T-helper 2 cell treated with Interferon-gamma antibody and Interleukin-4, amounts not matched to agents 5 μg/mL and 100 μg/mL, for 36 hours (primary cell): ENCODE data around the gene MOB4.
"Not testable (repeated sequence)": the region's sequence is repeated elsewhere in the genome, so short reads cannot be mapped to it uniquely, and the experiment has no call there.

ENCODE experiments used
- DNase-seq: peaks from one replicate; pipeline ENCODE4 v3.0.0; 2021; ENCODE audit warnings: low spot score
- H3K27ac Mint-ChIP-seq: one replicate; pipeline ENCODE4 v1.8.0; 2021; ENCODE audit warnings: mild to moderate bottlenecking, mixed read lengths
- H3K27me3 Mint-ChIP-seq: one replicate; pipeline ENCODE4 v1.8.0; 2021; ENCODE audit warnings: low read depth, mixed read lengths
- H3K36me3 Mint-ChIP-seq: one replicate; pipeline ENCODE4 v1.8.0; 2021; ENCODE audit warnings: low read depth, mixed read lengths
- H3K4me1 Mint-ChIP-seq: one replicate; pipeline ENCODE4 v1.8.0; 2021; ENCODE audit warnings: low read depth, mixed read lengths
- H3K4me3 Mint-ChIP-seq: one replicate; pipeline ENCODE4 v1.8.0; 2022; ENCODE audit warnings: mild to moderate bottlenecking, moderate library complexity, mixed read lengths
- H3K9me3 Mint-ChIP-seq: one replicate; pipeline ENCODE4 v1.8.0; 2021; ENCODE audit warnings: mixed read lengths

The MOB4 gene

GRCh38 chr2:197578294-197578693 lies 62.4 kb downstream of the MOB4 start:
- not testable (repeated sequence) for H3K27ac Mint-ChIP-seq, H3K4me1 Mint-ChIP-seq, H3K4me3 Mint-ChIP-seq, H3K27me3 Mint-ChIP-seq, DNase-seq
- peaks cover 20% of the 10 kb centered on the region for H3K9me3 Mint-ChIP-seq
- peaks cover 11% of the 10 kb centered on the region for H3K36me3 Mint-ChIP-seq

- not testable (repeated sequence) for H3K9me3 Mint-ChIP-seq, DNase-seq, H3K27me3 Mint-ChIP-seq, H3K4me3 Mint-ChIP-seq, H3K36me3 Mint-ChIP-seq, H3K27ac Mint-ChIP-seq, H3K4me1 Mint-ChIP-seq
Observed at GRCh38 chr2:197580166-197580565, 64.3 kb downstream of the MOB4 start.

DNA sequence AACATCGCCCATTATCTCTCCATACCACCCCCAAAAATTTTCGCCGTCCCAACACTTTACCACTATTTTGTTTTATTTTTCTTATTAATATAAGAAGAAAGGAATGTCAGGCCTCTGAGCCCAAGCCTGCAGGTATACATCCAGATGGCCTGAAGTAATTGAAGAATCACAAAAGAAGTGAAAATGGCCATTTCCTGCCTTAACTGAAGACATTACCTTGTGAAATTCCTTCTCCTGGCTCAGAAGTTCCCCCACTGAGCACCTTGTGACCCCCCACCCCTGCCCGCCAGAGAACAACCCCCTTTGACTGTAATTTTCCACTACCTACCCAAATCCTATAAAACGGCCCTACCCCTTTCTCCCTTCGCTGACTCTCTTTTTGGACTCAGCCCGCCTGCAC lies 71.4 kb downstream of the MOB4 start:
- not testable (repeated sequence) for DNase-seq, H3K9me3 Mint-ChIP-seq, H3K27me3 Mint-ChIP-seq, H3K4me1 Mint-ChIP-seq, H3K4me3 Mint-ChIP-seq, H3K27ac Mint-ChIP-seq, H3K36me3 Mint-ChIP-seq

DNA sequence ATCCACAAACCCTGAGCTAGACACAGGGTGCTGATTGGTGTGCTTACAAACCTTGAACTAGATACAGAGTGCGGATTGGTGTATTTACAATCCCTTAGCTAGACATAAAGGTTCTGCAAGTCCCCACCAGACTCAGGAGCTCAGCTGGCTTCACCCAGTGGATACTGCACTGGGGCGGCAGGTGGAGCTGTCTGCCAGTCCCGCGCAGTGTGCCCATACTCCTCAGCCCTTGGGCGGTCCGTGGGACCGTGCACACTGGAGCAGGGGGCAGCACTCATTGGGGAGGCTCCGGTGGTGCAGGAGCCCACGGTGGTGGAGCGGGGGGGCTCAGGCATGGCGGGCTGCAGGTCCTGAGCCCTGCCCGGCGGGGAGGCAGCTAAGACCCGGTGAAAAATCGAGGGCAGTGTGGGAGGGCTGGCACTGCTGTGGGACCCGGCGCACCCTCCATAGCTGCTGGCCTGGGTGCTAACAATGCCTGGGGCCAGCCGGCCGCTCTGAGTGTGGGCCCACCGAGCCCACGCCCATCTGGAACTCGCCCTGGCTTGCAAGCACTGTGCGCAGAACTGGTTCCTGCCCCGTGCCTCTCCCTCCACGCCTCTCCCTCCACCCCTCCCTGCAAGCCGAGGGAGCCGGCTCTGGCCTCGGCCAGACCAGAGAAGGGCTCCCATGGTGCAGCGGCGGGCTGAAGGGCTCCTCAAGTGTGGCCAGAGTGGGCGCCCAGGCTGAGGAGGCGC lies 75.6 kb downstream of the MOB4 start:
- H3K4me1 Mint-ChIP-seq = no peaks in the 10 kb centered on the region
- no peaks in the 10 kb centered on the region for H3K36me3 Mint-ChIP-seq
- H3K27me3 Mint-ChIP-seq = peaks cover 17% of the 10 kb centered on the region
- H3K4me3 Mint-ChIP-seq = no peak overlapping the region
- no peak for DNase-seq
- no peaks in the 10 kb centered on the region for H3K9me3 Mint-ChIP-seq
- no peak overlapping the region for H3K27ac Mint-ChIP-seq

DNA sequence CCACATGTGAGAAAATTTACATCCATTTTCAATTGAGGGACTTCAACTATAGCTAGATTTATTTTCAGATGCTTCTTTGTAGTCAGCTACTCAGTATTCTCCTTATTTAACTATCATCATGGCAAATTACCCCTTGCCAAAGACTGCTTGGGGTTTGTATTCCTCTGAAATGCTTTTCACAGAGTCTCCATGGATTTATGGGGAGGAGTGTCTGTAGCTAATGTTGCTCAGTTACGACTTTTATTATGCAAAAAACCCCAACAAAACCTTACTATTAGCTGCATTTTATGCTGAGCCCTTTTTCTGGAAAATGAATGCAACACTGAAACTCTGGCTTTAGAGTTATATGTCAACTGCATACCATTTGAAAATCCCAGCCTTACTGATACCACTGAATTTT lies 80.9 kb downstream of the MOB4 start:
- no peak overlapping the region for H3K4me3 Mint-ChIP-seq
- H3K27me3 Mint-ChIP-seq = peaks cover 18% of the 10 kb centered on the region
- no peak overlapping the region for H3K27ac Mint-ChIP-seq
- no peaks in the 10 kb centered on the region for H3K36me3 Mint-ChIP-seq
- H3K9me3 Mint-ChIP-seq = no peaks in the 10 kb centered on the region
- H3K4me1 Mint-ChIP-seq = peaks cover 4% of the 10 kb centered on the region
- no peak for DNase-seq

GRCh38 chr2:197597166-197597565 lies 81.3 kb downstream of the MOB4 start:
- no peaks in the 10 kb centered on the region for H3K36me3 Mint-ChIP-seq
- no peak overlapping the region for H3K4me3 Mint-ChIP-seq
- H3K27me3 Mint-ChIP-seq = peaks cover 18% of the 10 kb centered on the region
- H3K9me3 Mint-ChIP-seq = no peaks in the 10 kb centered on the region
- DNase-seq = no peak
- no peak overlapping the region for H3K27ac Mint-ChIP-seq
- H3K4me1 Mint-ChIP-seq = peaks cover 4% of the 10 kb centered on the region

DNA sequence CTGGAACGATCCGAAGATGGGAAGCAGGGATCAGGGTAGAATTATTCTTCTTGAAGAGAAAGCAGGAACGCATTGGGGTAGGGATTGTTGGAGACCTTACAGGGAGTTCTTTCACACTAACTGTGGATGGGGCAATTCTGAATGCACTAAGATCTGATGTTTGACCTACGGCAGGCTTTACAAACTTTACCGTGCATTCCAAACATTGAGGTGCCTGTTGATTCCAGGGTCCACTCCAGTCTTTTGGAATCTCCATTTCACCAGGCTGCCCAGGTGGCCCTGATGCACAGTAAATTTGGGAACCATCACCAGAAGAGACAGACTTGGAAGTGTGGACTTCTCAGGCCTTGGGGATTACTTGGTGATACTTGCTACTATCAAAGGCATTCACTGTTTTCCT lies 82.6 kb downstream of the MOB4 start:
- H3K4me3 Mint-ChIP-seq = no peak overlapping the region
- H3K36me3 Mint-ChIP-seq = no peaks in the 10 kb centered on the region
- H3K9me3 Mint-ChIP-seq = no peaks in the 10 kb centered on the region
- peaks cover 18% of the 10 kb centered on the region for H3K27me3 Mint-ChIP-seq
- peaks cover 4% of the 10 kb centered on the region for H3K4me1 Mint-ChIP-seq
- no peak for DNase-seq
- H3K27ac Mint-ChIP-seq = no peak overlapping the region

DNA sequence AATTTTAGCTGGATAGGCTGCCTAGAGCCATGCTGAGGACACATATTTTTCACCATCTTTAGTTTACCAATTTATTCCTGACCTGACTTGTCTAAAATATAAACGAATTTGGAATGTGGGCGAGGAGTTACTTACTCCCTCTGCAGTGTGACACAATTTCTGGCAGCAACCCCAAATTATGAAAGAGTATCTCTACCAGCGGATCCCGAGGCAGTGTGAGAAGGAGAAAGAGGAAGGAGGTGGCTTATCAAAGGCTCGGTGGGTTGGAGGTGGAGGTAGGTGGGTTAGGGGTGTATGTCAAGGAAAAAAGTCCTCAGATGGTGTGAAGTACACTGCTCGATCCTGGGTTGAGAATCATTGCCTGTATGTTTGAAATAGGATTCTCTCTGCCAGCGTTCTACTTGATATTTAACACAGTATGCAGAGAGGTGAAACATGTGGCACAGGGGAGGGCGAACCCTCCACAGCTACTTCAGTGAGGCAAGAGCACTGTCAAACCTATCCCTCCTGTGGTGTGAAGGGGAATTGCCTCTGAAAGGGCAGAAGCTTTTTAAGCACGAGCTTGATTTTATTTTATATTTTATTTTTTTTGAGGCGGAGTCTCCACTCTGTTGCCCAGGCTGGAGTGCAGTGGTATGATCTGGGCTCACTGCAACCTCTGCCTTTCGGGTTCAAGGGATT lies 83.6 kb downstream of the MOB4 start:
- Mint-ChIP-seq H3K27ac (no peak overlapping the region), H3K4me3 (no peak overlapping the region), H3K4me1 (peaks cover 4% of the 10 kb centered on the region), H3K36me3 (no peaks in the 10 kb centered on the region), H3K9me3 (no peaks in the 10 kb centered on the region), H3K27me3 (peaks cover 17% of the 10 kb centered on the region)
- DNase-seq = no peak

DNA sequence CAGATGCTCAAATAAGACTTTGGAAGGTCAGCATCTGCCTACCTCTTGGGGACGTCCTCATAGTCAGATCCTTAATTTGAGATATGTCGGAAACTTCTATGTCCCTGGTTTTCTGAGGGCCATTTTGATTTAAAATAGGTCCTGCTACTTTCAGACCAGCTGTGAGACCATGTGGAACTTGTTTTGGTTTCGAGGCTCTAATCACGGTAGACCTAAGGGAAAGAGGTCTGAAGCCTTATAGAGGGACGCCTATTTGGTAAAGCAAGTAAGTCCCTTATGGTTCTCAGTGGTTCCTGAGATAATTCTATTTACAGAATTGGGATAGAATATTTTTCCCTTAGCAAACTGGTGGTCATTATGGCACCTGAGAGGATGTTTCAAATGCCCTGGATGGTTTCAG lies 84.4 kb downstream of the MOB4 start:
- Mint-ChIP-seq H3K27ac (no peak overlapping the region), H3K36me3 (no peaks in the 10 kb centered on the region), H3K27me3 (peaks cover 11% of the 10 kb centered on the region), H3K4me1 (peaks cover 4% of the 10 kb centered on the region), H3K9me3 (no peaks in the 10 kb centered on the region), H3K4me3 (no peak overlapping the region)
- DNase-seq = no peak

- Mint-ChIP-seq H3K4me3 (no peak overlapping the region), H3K36me3 (no peaks in the 10 kb centered on the region)
Observed at GRCh38 chr2:197601726-197602125, 85.9 kb downstream of the MOB4 start.

More at GRCh38 chr2:197601726-197602125, 85.9 kb downstream of the MOB4 start:
- Mint-ChIP-seq H3K4me1 (peaks cover 8% of the 10 kb centered on the region), H3K27me3 (peaks cover 5% of the 10 kb centered on the region), H3K27ac (no peak overlapping the region), H3K9me3 (no peaks in the 10 kb centered on the region)
- no peak for DNase-seq
